T-helper 17 cell (primary cell): Measurements from ENCODE around the gene DEFB126. TPM values are rescaled to one million over a fixed set of nuclear protein-coding genes. Genes with fewer than 3 reads are reported as not detected.
"Not testable (repeated sequence)": the region's sequence is repeated elsewhere in the genome, so short reads cannot be mapped to it uniquely, and the experiment has no call there.

ENCODE experiments used
- ATAC-seq: fragments of 150-1000 bp; cut with Tn5 transposase; 2 replicates; pipeline ENCODE4 v1.10.0; 2021; ENCODE audit warnings: mild to moderate bottlenecking, moderate library complexity
- DNase-seq, 3 donors: peaks; one replicate each; pipeline versions ENCODE4 v3.0.0 to v3.0.0-alpha.2; 2020 to 2021
- H3K9me3 ChIP-seq: one replicate; pipeline ENCODE4 v1.7.0; 2013; ENCODE audit warnings: low read length, mild to moderate bottlenecking; ENCODE audit not compliant: control insufficient read depth, poor library complexity, severe bottlenecking
- H3K27ac Mint-ChIP-seq: one replicate; pipeline ENCODE4 v1.8.0; 2022; ENCODE audit warnings: mild to moderate bottlenecking, moderate library complexity, mixed read lengths
- H3K27me3 Mint-ChIP-seq: one replicate; pipeline ENCODE4 v1.8.0; 2022; ENCODE audit warnings: mixed read lengths
- H3K36me3 Mint-ChIP-seq: one replicate; pipeline ENCODE4 v1.8.0; 2022; ENCODE audit warnings: low read depth, mixed read lengths
- H3K4me1 Mint-ChIP-seq: one replicate; pipeline ENCODE4 v1.8.0; 2022; ENCODE audit warnings: mild to moderate bottlenecking, mixed read lengths
- H3K4me3 Mint-ChIP-seq: one replicate; pipeline ENCODE4 v1.8.0; 2022; ENCODE audit warnings: mild to moderate bottlenecking, moderate library complexity, mixed read lengths
- total RNA-seq, 4 donors: library from RNA in 2 of 4; stranded (reverse) in 2 of 4; gene quantifications; one replicate each; pipeline ENCODE4 v1.2.3 and lab custom pipeline; 2022 to 2026

The DEFB126 gene
- total RNA-seq: not detected
- 0 reads per million in 2 donors for total RNA-seq (lab: John Stamatoyannopoulos, UW)

GRCh38 chr20:142290-142689 lies at the start of gene DEFB126:
Gene DEFB126, plus strand, starts transcription at chr20:142590. Its CDS starts 39 bp downstream, at chr20:142629.
- Mint-ChIP-seq H3K4me1 (no peaks in the 10 kb centered on the region), H3K4me3 (no peak within 1 kb of the TSS), H3K27me3 (peaks cover 65% of the 10 kb centered on the region), H3K27ac (no peak within 1 kb of the TSS), H3K36me3 (peaks cover 2% of the 10 kb centered on the region)
- DNase-seq (no peak), ATAC-seq (no peak)
- no peaks in the 10 kb centered on the region for H3K9me3 ChIP-seq

DNA sequence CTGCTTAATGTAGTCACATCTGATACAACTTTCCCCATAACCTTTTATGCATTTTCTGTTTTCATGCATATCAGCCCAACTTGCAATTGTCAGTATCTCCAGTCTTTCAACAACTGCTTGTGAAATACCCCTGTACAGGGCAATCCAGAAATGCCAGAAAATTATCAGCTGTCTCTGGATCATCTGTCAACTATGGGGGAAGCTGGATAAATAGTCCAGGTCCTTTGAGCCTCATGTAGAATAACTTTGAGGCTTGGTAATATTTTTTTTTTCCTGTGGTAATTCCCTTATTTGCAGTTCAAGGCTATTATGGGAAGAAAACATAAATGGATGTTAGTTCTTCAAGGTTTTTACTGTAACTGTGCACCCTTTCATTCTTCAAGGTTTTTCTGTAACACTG lies 48.7 kb upstream of the DEFB126 start:
- Mint-ChIP-seq H3K4me3 (no peak overlapping the region), H3K36me3 (peaks cover 2% of the 10 kb centered on the region), H3K4me1 (no peaks in the 10 kb centered on the region), H3K27ac (no peak overlapping the region), H3K27me3 (peaks cover 52% of the 10 kb centered on the region)
- ATAC-seq: no peak
- peaks cover 8% of the 10 kb centered on the region for H3K9me3 ChIP-seq
- DNase-seq: no peak

GRCh38 chr20:95215-95614 lies 47.2 kb upstream of the DEFB126 start:
- ATAC-seq (no peak), DNase-seq (no peak)
- peaks cover 57% of the 10 kb centered on the region for H3K27me3 Mint-ChIP-seq
- no peaks in the 10 kb centered on the region for H3K4me1 Mint-ChIP-seq
- peaks cover 2% of the 10 kb centered on the region for H3K36me3 Mint-ChIP-seq
- H3K9me3 ChIP-seq: peaks cover 8% of the 10 kb centered on the region
- no peak overlapping the region for H3K4me3 Mint-ChIP-seq
- no peak overlapping the region for H3K27ac Mint-ChIP-seq

GRCh38 chr20:97691-98090 lies 44.7 kb upstream of the DEFB126 start:
- H3K9me3 ChIP-seq, H3K4me3 Mint-ChIP-seq, H3K4me1 Mint-ChIP-seq, H3K27ac Mint-ChIP-seq, DNase-seq, H3K36me3 Mint-ChIP-seq, ATAC-seq: not testable (repeated sequence)
- H3K27me3 Mint-ChIP-seq: peaks cover 46% of the 10 kb centered on the region

- no peak for ATAC-seq
- Mint-ChIP-seq H3K36me3 (no peaks in the 10 kb centered on the region), H3K27ac (no peak overlapping the region), H3K4me3 (no peak overlapping the region), H3K27me3 (peaks cover 67% of the 10 kb centered on the region), H3K4me1 (no peaks in the 10 kb centered on the region)
- H3K9me3 ChIP-seq: no peaks in the 10 kb centered on the region
- DNase-seq: no peak
Observed at GRCh38 chr20:101975-102374, 40.4 kb upstream of the DEFB126 start.

- H3K4me3 Mint-ChIP-seq: no peak overlapping the region
- peaks cover 78% of the 10 kb centered on the region for H3K27me3 Mint-ChIP-seq
- H3K9me3 ChIP-seq: no peaks in the 10 kb centered on the region
- no peak overlapping the region for H3K27ac Mint-ChIP-seq
- no peaks in the 10 kb centered on the region for H3K36me3 Mint-ChIP-seq
- DNase-seq (no peak), ATAC-seq (no peak)
- H3K4me1 Mint-ChIP-seq: no peaks in the 10 kb centered on the region
Observed at GRCh38 chr20:103456-103855, 38.9 kb upstream of the DEFB126 start.

- DNase-seq: no peak
- Mint-ChIP-seq H3K27me3 (peaks cover 52% of the 10 kb centered on the region), H3K4me3 (no peak overlapping the region), H3K36me3 (no peaks in the 10 kb centered on the region), H3K27ac (no peak overlapping the region), H3K4me1 (no peaks in the 10 kb centered on the region)
- H3K9me3 ChIP-seq: no peaks in the 10 kb centered on the region
- ATAC-seq: no peak
Observed at GRCh38 chr20:112396-112795, 30.0 kb upstream of the DEFB126 start.

DNA sequence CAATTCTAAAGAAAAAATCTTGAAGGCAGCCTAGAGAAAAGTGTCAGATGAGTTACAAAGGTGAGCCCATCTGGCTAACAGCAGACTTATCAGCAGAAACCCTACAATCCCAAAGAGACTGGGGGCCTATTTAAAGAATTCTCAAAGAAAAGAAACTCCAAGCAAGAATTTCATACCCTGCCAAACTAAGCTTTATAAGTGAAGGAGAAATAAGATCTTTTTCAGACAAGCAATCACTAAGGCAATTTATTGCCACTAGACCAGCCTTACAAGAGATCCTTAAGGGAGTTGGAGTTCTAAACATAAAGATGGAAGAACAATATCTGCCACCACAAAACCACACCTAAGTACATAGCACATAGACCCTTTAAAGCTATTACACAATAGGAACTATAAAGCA lies 24.9 kb upstream of the DEFB126 start:
- ATAC-seq (no peak), DNase-seq (no peak)
- peaks cover 50% of the 10 kb centered on the region for H3K27me3 Mint-ChIP-seq
- no peak overlapping the region for H3K27ac Mint-ChIP-seq
- H3K9me3 ChIP-seq: no peaks in the 10 kb centered on the region
- no peaks in the 10 kb centered on the region for H3K4me1 Mint-ChIP-seq
- no peak overlapping the region for H3K4me3 Mint-ChIP-seq
- H3K36me3 Mint-ChIP-seq: no peaks in the 10 kb centered on the region

DNA sequence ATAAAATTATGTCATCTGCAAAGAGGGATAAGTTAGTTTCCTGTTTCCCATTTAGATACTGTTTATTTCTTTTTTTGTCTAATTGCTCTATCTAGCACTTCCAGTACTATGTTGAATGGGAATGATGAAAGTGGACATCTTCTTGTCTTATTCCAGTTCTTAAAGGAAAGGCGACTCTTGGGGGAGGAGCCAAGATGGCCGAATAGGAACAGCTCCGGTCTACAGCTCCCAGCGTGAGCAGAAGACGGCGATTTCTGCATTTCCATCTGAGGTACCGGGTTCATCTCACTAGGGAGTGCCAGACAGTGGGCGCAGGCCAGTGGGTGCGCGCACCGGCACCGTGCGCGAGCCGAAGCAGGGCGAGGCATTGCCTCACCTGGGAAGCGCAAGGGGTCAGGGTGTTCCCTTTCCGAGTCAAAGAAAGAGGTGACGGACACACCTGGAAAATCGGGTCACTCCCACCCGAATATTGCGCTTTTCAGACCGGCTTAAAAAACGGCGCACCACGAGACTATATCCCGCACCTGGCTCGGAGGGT lies 12.5 kb upstream of the DEFB126 start:
- H3K27ac Mint-ChIP-seq, H3K9me3 ChIP-seq, DNase-seq, H3K4me3 Mint-ChIP-seq, H3K36me3 Mint-ChIP-seq, H3K4me1 Mint-ChIP-seq, ATAC-seq: not testable (repeated sequence)
- peaks cover 31% of the 10 kb centered on the region for H3K27me3 Mint-ChIP-seq

GRCh38 chr20:137668-138490 lies 4.5 kb upstream of the DEFB126 start:
- peak overlapping the region; percentile 0 for H3K27ac Mint-ChIP-seq
- no peak for DNase-seq

GRCh38 chr20:145877-146276 lies 3.5 kb downstream of the DEFB126 start:
- Mint-ChIP-seq H3K4me1 (no peaks in the 10 kb centered on the region), H3K27me3 (peaks cover 72% of the 10 kb centered on the region)
- ATAC-seq: no peak

More at GRCh38 chr20:137668-138490, 4.5 kb upstream of the DEFB126 start:
- Mint-ChIP-seq H3K4me1 (no peaks in the 10 kb centered on the region), H3K36me3 (peaks cover 2% of the 10 kb centered on the region), H3K4me3 (no peak overlapping the region), H3K27me3 (peaks cover 35% of the 10 kb centered on the region)
- ATAC-seq: no peak
- no peaks in the 10 kb centered on the region for H3K9me3 ChIP-seq

DNA sequence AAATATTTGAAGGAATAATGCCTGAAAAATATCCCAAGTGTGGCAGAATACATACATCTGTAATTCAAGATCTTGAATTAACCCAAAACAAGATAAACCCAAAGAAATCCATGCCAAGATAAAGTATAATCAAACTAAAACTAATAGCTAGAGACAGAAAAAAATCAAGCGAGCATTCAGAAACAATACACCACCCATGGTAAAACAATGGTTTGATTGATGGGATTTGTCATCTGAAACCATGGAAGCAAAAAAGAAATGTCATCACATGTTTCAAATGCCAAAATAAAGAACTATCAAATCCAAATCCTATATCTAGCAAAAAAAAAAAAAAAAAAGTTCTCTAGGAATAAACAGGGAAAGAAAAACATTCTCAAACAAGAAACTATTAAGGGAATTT lies 9.7 kb downstream of the DEFB126 start:
- ATAC-seq (no peak), DNase-seq (no peak)
- peaks cover 68% of the 10 kb centered on the region for H3K27me3 Mint-ChIP-seq
- no peak overlapping the region for H3K4me3 Mint-ChIP-seq
- H3K36me3 Mint-ChIP-seq: no peaks in the 10 kb centered on the region
- H3K9me3 ChIP-seq: no peaks in the 10 kb centered on the region
- no peak overlapping the region for H3K27ac Mint-ChIP-seq
- H3K4me1 Mint-ChIP-seq: no peaks in the 10 kb centered on the region

More at GRCh38 chr20:145877-146276, 3.5 kb downstream of the DEFB126 start:
- H3K27ac Mint-ChIP-seq: no peak overlapping the region
- no peaks in the 10 kb centered on the region for H3K36me3 Mint-ChIP-seq
- no peaks in the 10 kb centered on the region for H3K9me3 ChIP-seq
- no peak overlapping the region for H3K4me3 Mint-ChIP-seq
- DNase-seq: no peak

DNA sequence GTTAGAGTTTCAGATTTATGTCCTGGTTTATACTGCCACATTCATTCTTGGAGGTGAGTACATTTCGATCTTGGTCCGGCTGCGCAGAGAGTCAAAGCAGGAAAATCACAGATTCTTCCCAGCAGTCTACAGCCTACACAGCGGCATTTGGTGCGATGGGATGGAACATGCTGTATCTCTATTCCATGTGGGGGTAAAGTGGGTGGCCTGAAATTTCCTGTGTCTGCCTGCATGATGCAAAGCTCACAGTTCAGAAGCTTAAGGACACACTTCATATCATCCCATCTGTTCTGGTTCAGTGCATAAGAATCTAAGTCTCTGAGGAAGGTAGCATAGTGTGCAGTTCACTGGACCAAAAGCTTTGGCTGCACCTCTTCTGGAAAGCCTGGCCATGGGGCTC lies 14.8 kb downstream of the DEFB126 start, which contains the start of gene DEFB127:
Gene DEFB127 (plus strand): TSS at position 301 of the 400 bp plus-strand sequence. CDS start 91 bp downstream, at position 392.
- peaks cover 54% of the 10 kb centered on the region for H3K27me3 Mint-ChIP-seq
- no peaks in the 10 kb centered on the region for H3K9me3 ChIP-seq
- no peak for DNase-seq
- ATAC-seq: no peak
- H3K27ac Mint-ChIP-seq: no peak within 1 kb of the TSS
- H3K4me1 Mint-ChIP-seq: no peaks in the 10 kb centered on the region
- no peak within 1 kb of the TSS for H3K4me3 Mint-ChIP-seq
- no peaks in the 10 kb centered on the region for H3K36me3 Mint-ChIP-seq

DNA sequence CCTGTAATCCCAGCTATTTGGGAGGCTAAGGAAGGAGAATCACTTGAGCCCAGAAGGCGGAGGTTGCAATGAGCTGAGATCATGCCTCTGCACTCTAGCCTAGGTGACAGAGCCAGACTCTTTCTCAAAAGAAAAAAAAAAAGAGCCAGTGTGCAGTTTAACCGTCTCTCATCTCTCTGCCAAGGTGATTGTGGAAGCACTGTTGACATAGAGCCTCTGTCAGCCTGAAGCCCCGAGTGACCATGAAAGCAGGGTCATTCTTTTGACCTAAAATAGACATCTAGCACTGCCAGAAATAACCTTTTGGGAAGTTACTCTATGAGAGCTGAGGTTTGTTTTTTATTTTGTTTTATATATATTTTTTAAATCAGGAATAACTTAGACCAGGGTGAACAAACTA lies 22.2 kb downstream of the DEFB126 start:
- H3K4me3 Mint-ChIP-seq: no peak overlapping the region
- no peak for ATAC-seq
- H3K36me3 Mint-ChIP-seq: no peaks in the 10 kb centered on the region
- peaks cover 9% of the 10 kb centered on the region for H3K4me1 Mint-ChIP-seq
- H3K27me3 Mint-ChIP-seq: peaks cover 10% of the 10 kb centered on the region
- H3K9me3 ChIP-seq: no peaks in the 10 kb centered on the region
- DNase-seq: no peak
- H3K27ac Mint-ChIP-seq: no peak overlapping the region
